T follicular helper cell (primary cell): Measurements from ENCODE around the gene ACSL6.

Source experiments
- DNase-seq: peaks from one replicate; pipeline ENCODE4 v3.0.0-alpha.2; 2020; ENCODE audit warnings: low read depth

Gene ACSL6

GRCh38 chr5:132017738-132018625 is 6.5 kb upstream of the ACSL6 start:
- no peak for DNase-seq

- no peak for DNase-seq
These were observed 5.9 kb upstream of the ACSL6 start for GRCh38 chr5:132017316-132017715.

- no peak for DNase-seq
These were observed 5.3 kb upstream of the ACSL6 start for GRCh38 chr5:132016721-132017250.

- DNase-seq, result no peak
These were observed 2.3 kb upstream of the ACSL6 start for GRCh38 chr5:132013711-132014110.

- no peak for DNase-seq
These were observed 1.7 kb upstream of the ACSL6 start for GRCh38 chr5:132013006-132013689.

- DNase-seq, result no peak
These were observed 1.0 kb upstream of the ACSL6 start for GRCh38 chr5:132012371-132013005.

DNA sequence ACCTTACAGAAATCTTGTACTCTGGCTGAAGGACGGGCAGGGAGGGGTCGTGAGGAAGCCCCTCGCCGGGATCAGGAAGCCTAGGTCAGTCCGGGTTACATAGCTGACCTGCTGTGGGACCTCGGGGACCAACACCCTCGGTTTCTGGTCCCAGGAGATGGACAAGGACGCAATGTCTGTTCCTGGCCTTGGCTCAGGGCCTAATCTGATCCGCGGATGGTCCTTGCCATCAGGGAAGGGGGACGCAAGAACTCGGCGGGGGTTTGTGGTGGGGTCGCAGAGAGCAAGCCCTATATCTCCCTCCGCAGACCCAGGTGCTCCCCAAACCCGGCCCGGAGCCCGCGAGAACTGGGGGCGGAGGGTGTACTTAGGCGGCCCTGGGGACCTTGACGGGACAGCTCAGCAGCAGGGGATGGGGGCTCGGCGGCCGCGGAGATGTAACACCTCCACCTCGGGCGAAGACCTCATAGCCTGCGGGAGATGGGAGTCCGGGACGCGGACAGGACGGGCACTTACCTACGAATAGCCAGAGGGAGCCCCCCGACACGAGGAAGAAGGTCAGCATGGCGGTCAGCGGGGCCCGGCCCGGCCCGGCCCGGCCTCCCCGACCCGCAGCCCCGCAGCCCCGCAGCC is 353 bp downstream of the ACSL6 start:
- no peak for DNase-seq

DNA sequence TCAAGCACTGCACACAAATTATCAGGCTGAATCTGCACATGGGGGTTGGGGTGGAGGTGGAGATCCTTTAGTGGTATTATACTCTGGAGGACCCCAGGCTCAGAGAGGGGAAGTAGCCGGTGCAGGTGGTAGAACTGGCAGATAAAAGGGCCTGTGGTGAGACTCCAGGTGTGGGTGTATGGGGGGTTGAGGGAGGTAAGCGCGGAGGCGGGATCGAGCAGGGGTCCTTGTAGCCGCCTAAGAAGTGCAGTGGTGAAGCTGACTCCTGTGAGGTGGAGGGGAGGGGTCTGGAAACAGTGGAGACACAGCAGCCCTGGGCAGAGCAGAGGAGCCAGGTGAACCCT is 841 bp downstream of the ACSL6 start:
- DNase-seq, result no peak

GRCh38 chr5:132009706-132010405 is 1.6 kb downstream of the ACSL6 start:
- DNase-seq, result no peak

DNA sequence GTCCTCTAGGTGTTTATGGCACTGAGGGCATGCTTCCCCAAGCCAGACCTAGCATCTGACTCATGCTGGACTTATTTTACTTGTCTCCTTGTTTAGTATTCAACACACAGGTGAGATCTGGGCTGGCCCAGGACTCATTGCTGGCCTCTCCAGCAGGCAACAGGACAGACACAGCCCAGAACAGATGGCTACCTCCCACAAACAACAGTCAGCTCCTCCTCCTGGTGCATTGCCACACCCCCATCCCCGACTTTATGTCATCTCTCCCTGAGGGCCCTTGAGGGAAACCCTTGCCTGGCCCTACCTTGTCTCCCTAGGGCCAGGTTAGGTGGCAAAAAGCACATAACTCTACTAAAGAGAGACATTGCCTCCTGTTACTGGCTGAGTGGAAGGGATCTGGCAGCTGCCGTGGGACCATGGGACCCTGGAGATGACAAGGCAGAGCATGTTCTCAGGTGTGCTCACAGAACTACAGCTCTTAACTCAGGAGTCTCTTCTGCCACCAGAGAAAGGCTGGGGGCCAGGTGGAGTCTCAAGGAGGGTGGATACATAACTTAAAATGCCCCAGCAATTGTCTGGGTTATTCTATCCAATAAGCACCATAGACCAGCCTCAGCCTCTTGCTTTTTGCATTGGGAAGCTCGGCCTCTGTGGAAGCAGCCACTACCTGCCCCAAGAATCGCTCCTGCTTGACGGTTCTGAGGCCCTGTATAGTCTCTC is 2.3 kb downstream of the ACSL6 start:
- DNase-seq, result no peak

GRCh38 chr5:132008163-132008473 is 3.3 kb downstream of the ACSL6 start:
- DNase-seq, result no peak

GRCh38 chr5:132007399-132008162 is 3.9 kb downstream of the ACSL6 start:
- DNase-seq, result peak; percentile 64

GRCh38 chr5:132006331-132007120 is 4.9 kb downstream of the ACSL6 start:
- DNase-seq, result no peak

DNA sequence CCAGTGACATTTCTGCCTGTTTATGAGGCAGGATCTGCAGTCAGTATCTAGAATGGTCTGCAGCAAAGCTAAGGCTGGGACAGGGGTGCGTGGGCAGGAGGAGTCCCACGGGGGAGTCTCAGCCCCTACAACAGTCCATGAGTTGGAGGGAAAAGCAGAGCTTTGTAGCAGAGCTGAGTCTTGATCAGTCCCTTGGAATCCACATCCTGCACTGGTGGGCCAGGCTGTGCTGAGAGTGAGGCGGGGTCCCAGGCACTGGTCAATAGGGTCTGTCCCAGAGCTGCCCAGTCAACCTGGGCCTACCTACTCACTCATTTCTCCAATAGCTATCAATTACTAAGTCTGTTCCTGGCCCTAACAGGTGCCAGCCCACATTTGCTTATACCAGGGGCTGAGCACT is 5.9 kb downstream of the ACSL6 start:
- DNase-seq, result no peak

- no peak for DNase-seq
These were observed 7.5 kb downstream of the ACSL6 start for GRCh38 chr5:132003982-132004381.

GRCh38 chr5:132003170-132003744 is 8.2 kb downstream of the ACSL6 start:
- DNase-seq, result no peak

GRCh38 chr5:132002757-132003156 is 8.7 kb downstream of the ACSL6 start:
- no peak for DNase-seq

DNA sequence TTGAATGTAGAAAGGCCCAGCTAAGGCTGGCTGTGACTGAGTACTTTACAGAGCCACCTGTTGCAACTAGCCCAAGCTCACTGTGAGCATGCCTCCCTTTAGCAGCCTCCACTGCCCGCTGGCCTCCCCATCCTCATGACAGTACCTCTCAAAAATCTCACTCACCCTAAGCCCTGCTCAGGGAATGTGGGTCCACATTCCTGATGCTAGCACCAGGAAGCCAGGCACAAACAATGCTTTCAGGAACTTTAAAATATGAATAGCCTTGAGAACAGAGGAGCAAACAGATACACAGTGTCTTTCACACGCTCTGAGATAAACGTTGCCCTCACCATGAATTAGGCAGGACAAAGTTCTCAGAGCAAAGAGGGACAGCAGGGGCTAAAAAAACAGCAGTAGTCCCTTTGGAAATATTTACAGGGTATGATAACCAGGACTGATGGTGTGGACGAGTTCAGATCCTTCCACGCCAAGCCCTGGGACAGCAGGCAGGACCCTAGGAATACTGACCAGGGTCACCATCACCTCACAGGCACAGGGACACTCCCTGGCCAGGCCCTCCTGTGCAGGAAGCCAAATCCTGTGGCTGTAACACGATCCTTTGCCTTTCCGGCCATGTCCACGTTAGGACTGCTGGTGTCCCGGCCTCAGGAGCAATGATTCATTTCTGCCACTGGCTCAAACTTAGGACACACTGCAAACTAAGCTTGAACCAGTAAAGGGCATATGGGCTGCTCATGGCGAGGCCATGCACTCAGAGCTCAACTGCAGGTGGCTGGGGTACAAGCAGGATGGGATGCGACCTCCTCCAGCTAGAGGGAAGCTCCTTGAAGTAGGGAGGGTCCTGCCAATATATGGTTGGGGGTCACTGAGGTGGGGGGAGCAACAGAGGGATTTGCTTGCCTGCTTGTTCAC is 9.6 kb downstream of the ACSL6 start:
- no peak for DNase-seq
